ENCODE measurements around the gene FLCN.
"Not testable (repeated sequence)": the region's sequence is repeated elsewhere in the genome, so short reads cannot be mapped to it uniquely, and the experiment has no call there.

The FLCN gene

GRCh38 chr17:17206124-17206912 lies 30.6 kb downstream of the FLCN start, which contains the start of gene PLD6:
Gene PLD6, minus strand, starts transcription at chr17:17206333. Its CDS starts 47 bp downstream, at chr17:17206286.
- DNase-seq, result peak; percentile 92

DNA sequence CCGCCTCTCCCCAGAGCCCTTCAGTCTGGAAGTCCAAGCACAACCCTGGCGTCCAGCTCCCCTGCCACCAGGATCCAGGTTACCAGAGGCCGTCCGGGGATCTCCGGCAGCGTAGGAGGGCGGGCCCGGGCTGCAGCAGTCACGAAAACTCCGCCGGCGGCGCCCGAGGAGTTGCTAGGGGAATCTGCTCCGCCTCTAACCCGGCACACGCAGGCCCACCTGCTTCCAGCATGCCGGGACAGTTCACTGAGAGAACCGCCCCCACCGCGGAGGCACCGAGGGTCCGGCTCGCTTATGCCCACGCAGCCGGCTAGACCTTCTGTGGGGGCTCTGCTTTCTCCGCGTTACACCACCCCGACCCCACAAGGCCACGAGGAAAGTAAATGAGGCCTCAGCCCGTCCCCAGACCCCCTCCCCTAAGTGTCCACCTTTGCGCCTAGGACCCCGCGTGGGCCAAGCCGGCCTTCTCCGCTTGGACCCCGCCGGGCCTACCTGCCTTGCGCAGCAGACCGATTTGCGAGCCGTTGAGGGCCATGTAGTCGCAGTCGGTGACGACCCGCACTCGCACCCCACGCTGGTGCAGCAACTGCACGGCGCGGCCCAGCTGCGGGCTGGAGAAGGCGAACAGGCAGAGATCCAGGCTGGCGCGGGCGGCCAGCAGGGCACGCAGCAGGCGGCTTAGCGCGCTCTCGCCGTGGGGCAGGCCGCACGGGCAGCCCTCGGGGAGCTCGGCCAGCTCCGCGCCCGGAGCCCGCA lies 31.4 kb downstream of the FLCN start:
- DNase-seq, result peak; percentile 75

GRCh38 chr17:17204635-17205231 lies 32.2 kb downstream of the FLCN start:
- DNase-seq, result no peak

GRCh38 chr17:17204041-17204591 lies 32.9 kb downstream of the FLCN start:
- no peak for DNase-seq

DNA sequence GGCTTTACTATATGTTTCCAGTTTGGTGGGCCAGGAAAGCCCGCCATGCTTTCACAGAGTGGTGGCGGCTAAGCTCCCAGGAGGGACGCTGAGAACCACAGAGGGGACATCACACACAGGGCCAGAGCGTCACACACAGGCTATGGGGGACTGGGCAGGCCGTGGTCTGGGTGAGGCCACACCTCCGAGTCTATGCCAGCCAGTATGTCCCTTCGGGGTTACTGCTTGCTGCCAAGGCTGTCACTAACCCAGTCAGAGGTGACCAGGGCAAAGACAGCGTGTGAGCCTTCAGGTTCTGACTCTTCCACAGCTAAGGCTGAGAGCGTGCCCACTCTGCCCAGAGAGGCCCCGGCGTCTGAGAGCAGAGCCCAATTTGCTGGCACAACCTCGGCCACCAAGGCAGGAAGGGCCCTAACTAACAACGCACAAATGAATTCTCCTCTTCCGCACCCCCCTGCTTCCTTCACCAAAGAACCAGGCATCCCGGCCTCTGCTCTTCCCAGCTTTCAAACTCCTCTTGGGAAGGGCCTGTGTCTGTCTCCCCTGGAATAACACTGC lies 33.7 kb downstream of the FLCN start:
- DNase-seq, result no peak

DNA sequence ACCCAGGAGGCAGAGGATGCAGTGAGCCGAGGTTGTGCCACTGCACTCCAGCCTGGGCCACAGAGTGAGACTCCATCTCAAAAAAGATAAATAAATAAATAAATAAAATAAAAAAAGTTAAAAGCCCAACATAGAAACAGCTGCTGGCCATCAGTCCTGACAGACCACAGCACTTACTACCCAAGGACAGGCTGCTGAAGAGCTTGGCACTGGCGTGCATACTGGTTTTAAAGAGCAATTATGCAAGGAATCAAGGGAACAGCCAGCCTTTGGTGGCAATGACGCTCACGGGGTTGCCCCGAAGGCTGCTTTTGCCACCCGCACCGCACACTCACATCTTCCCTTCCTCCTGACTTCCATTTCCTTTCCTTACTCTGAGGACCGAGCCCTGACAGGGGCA lies 35.1 kb downstream of the FLCN start:
- no peak for DNase-seq

GRCh38 chr17:17201271-17201670 lies 35.7 kb downstream of the FLCN start:
- DNase-seq, result no peak

DNA sequence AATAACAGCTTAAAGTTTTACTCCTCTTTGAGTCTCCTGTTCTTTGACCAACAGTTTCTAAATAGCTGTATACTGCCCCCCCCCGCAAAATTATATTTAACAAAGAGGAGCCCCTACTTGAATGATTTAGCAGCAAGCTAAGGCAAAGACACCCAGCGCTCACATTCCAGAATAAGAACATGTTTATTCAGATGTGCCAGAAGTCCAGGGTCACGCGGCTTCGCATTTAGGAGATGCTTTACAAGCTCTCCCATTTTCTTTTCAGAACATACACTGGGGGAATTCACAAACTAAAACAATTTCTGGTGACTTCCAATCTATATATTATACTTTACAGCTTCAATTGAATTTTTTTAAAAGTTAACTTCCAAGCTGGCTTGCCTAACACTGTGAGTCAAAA lies 36.1 kb downstream of the FLCN start:
- no peak for DNase-seq

DNA sequence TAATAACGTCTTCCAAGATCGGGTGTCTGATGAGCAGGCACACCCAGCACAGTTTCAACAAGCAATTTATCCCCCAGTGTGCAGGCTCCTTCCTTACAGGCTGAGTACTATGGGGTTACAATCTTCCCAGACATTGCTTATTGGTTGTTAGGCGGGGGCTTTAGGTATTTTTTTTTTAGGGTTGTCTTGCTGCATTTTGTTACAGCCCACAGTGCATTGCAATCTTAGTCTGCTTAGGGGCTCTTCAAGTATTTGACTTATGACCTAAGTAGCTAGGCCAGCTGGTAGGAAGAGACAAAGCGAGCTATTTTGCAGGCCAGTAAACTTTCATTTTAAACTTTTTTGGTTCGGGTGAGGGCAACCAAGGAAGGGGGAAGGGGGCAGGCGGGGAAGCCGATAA lies 36.7 kb downstream of the FLCN start:
- no peak for DNase-seq

GRCh38 chr17:17198281-17198680 lies 38.7 kb downstream of the FLCN start:
- DNase-seq, result no peak

DNA sequence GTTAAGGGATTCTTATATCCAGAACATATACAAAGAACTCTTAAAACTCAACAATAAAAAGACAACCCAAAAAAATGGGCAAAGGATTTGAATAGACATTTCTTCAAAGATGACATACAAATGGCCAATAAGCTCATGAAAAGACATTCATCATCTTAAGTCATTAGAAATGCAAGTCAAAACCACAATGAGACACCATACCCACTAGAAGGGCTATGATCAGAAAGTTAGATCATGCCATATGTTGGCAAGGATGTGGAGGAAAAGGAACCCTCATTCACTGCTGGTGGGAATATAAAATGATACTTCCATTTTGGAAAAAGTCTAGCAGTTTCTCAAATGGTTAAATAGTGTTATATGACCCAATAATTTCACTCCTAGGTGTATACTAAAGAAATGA lies 40.2 kb downstream of the FLCN start:
- DNase-seq, result no peak

GRCh38 chr17:17195466-17195865 lies 41.5 kb downstream of the FLCN start:
- DNase-seq, result not testable (repeated sequence)

GRCh38 chr17:17191961-17192381 lies 45.0 kb downstream of the FLCN start:
- DNase-seq, result no peak

- no peak for DNase-seq
Measured at GRCh38 chr17:17191346-17191792, 45.6 kb downstream of the FLCN start.

- no peak for DNase-seq
Measured at GRCh38 chr17:17190188-17190587, 46.8 kb downstream of the FLCN start.

DNA sequence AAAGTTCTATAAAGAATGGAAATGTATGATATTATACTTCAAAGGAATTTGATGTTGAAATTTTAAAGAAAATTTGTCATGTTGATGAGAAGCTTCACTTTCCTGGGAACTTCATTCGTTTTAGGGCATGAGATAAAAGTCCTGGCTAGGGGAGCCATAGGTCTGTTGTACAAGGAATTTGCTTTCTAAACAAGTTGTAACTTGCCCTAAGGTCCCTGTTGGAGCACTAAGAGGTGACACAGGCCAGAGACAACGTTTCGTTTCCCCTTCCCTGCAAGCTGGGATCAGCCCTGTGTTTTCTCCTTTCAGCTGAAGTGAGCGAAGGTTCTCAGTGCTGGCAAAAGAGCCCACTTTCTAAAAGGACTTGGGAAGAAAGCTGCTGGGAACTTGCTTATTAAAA lies 47.4 kb downstream of the FLCN start:
- DNase-seq, result no peak

DNA sequence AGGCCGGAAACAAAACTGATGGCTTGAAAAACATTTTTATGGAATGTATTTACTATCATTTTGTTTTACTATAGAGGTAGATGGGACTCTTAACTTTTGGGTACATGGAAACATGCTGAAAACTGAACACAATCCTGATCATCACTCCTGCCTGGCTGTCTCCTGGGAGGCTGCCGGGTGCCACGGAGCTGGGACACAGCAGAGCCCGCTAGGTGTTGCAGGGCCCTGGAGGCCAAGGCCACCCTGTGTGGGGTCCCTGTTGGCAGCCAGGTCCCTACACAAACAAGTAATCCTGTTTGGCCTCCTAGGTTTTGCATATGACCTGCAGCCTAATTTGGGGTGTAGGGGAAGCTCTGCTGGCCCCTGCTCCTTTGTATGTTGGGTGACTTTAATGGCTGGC lies 48.4 kb downstream of the FLCN start:
- DNase-seq, result no peak

GRCh38 chr17:17186551-17187505 lies 50.1 kb downstream of the FLCN start:
- no peak for DNase-seq

- no peak for DNase-seq
Measured at GRCh38 chr17:17186051-17186450, 50.9 kb downstream of the FLCN start.

GRCh38 chr17:17184985-17185757 lies 51.8 kb downstream of the FLCN start:
- DNase-seq, result not testable (repeated sequence)

GRCh38 chr17:17183744-17184143 lies 53.2 kb downstream of the FLCN start:
- no peak for DNase-seq
